Neural progenitor cell (in vitro differentiated cells): ENCODE data around the gene CD99. TPM values are rescaled to one million over a fixed set of nuclear protein-coding genes. Genes with fewer than 3 reads are reported as not detected.

Experiments used
- DNase-seq: peaks from one replicate; pipeline ENCODE4 v3.0.0-alpha.2; 2016; ENCODE audit warnings: low spot score
- H2AFZ ChIP-seq: fragments of 200-600 bp; sonication (generic); replicated peaks from 2 replicates; pipeline ENCODE4 v1.6.1; 2016; ENCODE audit warnings: antibody characterized with exemption
- H3F3A ChIP-seq: fragments of 200-600 bp; sonication (generic); 2 replicates; pipeline ENCODE4 v1.6.1; 2016; ENCODE audit warnings: antibody characterized with exemption, low read depth
- H3K27ac ChIP-seq: fragments of 200-600 bp; sonication (generic); 2 replicates; pipeline ENCODE4 v1.5.1; 2016; ENCODE audit warnings: mild to moderate bottlenecking
- H3K27me3 ChIP-seq: fragments of 200-600 bp; sonication (generic); 2 replicates; pipeline ENCODE4 v1.6.1; 2016; ENCODE audit warnings: mild to moderate bottlenecking, moderate library complexity
- H3K36me3 ChIP-seq: fragments of 200-600 bp; sonication (generic); 2 replicates; pipeline ENCODE4 v1.5.1; 2016
- H3K4me1 ChIP-seq: fragments of 200-600 bp; sonication (generic); 2 replicates; pipeline ENCODE4 v1.6.1; 2016; ENCODE audit warnings: mixed run types
- H3K4me2 ChIP-seq: fragments of 200-600 bp; sonication (generic); 2 replicates; pipeline ENCODE4 v1.6.1; 2016
- H3K4me3 ChIP-seq: fragments of 200-600 bp; sonication (generic); 2 replicates; pipeline ENCODE4 v1.5.1; 2016
- H3K79me2 ChIP-seq: fragments of 200-600 bp; sonication (generic); 2 replicates; pipeline ENCODE4 v1.6.1; 2016; ENCODE audit warnings: low read depth
- H3K9ac ChIP-seq: fragments of 200-600 bp; sonication (generic); 2 replicates; pipeline ENCODE4 v1.6.1; 2016
- H3K9me3 ChIP-seq: fragments of 200-600 bp; sonication (generic); 2 replicates; pipeline ENCODE4 v1.5.1; 2016; ENCODE audit warnings: low read depth
- H4K20me1 ChIP-seq: fragments of 200-600 bp; sonication (generic); 2 replicates; pipeline ENCODE4 v1.6.1; 2016; ENCODE audit warnings: low read depth
- H3K27ac Mint-ChIP-seq: 3 replicates; pipeline ENCODE4 v1.8.0; 2021; ENCODE audit warnings: mixed read lengths
- H3K27me3 Mint-ChIP-seq: 2 replicates; pipeline ENCODE4 v1.8.0; 2022; ENCODE audit warnings: low read depth, mild to moderate bottlenecking, inconsistent platforms, moderate library complexity, mixed read lengths; ENCODE audit not compliant: insufficient read depth
- H3K36me3 Mint-ChIP-seq: 3 replicates; pipeline ENCODE4 v1.8.0; 2021; ENCODE audit warnings: mixed read lengths
- H3K4me1 Mint-ChIP-seq: 3 replicates; pipeline ENCODE4 v1.8.0; 2021; ENCODE audit warnings: mixed read lengths
- H3K4me3 Mint-ChIP-seq: 3 replicates; pipeline ENCODE4 v1.8.0; 2021; ENCODE audit warnings: mild to moderate bottlenecking, moderate library complexity, mixed read lengths
- H3K9me3 Mint-ChIP-seq: 3 replicates; pipeline ENCODE4 v1.8.0; 2020; ENCODE audit warnings: mixed read lengths
- CTCF ChIP-seq: fragments of 200-600 bp; sonication (generic); IDR thresholded peaks from 2 replicates; pipeline ENCODE4 v1.5.1; 2017; ENCODE audit warnings: antibody characterized with exemption, mild to moderate bottlenecking
- EZH2 ChIP-seq: fragments of 200-600 bp; sonication (generic); IDR thresholded peaks from 2 replicates; pipeline ENCODE4 v1.6.1; 2017; ENCODE audit warnings: antibody characterized with exemption, mild to moderate bottlenecking, moderate library complexity
- EZH2phosphoT487 ChIP-seq: fragments of 200-600 bp; sonication (generic); IDR thresholded peaks from 2 replicates; pipeline ENCODE4 v1.6.1; 2017; ENCODE audit warnings: antibody characterized with exemption
- total RNA-seq: library from RNA; depleted of rRNA; stranded (reverse); fragments of >200 nt; gene quantifications from 2 replicates; pipeline ENCODE4 v1.2.3, GENCODE V29; 2015; ENCODE audit warnings: low replicate concordance

Gene CD99
- total RNA-seq, 1 donor from 2014 or later, result 81.8 TPM

GRCh38 chrX:2696698-2697215 is 5.7 kb downstream of the CD99 start:
- H3F3A ChIP-seq, result no peaks in the 10 kb centered on the region
- H3K4me1 ChIP-seq, result peaks cover 6% of the 10 kb centered on the region
- Mint-ChIP-seq H3K4me1 (peaks cover 44% of the 10 kb centered on the region), H3K36me3 (peaks cover 25% of the 10 kb centered on the region), H3K27ac (no peak overlapping the region), H3K4me3 (no peak overlapping the region), H3K9me3 (no peaks in the 10 kb centered on the region), H3K27me3 (peaks cover 6% of the 10 kb centered on the region)
- no peak overlapping the region for H3K27ac ChIP-seq
- H3K27me3 ChIP-seq, result peaks cover 23% of the 10 kb centered on the region
- no peak overlapping the region for H3K4me3 ChIP-seq
- DNase-seq, result no peak
- TF ChIP-seq EZH2phosphoT487, result no peak
- TF ChIP-seq CTCF, result no peak
- no peak for TF ChIP-seq EZH2
- H3K36me3 ChIP-seq, result no peaks in the 10 kb centered on the region
- H2AFZ ChIP-seq, result no peak overlapping the region
- peaks cover 41% of the 10 kb centered on the region for H3K79me2 ChIP-seq
- H4K20me1 ChIP-seq, result no peaks in the 10 kb centered on the region
- no peaks in the 10 kb centered on the region for H3K9me3 ChIP-seq
- no peak overlapping the region for H3K4me2 ChIP-seq
- H3K9ac ChIP-seq, result no peak overlapping the region

GRCh38 chrX:2697306-2697705 is 6.2 kb downstream of the CD99 start:
- H3K9me3 Mint-ChIP-seq, result no peaks in the 10 kb centered on the region
- Histone ChIP-seq H4K20me1 (no peaks in the 10 kb centered on the region), H3K27me3 (peaks cover 18% of the 10 kb centered on the region), H3K79me2 (peaks cover 40% of the 10 kb centered on the region), H3K4me2 (no peak overlapping the region), H3K27ac (no peak overlapping the region), H3K36me3 (no peaks in the 10 kb centered on the region), H2AFZ (no peak overlapping the region), H3K9me3 (no peaks in the 10 kb centered on the region), H3F3A (no peaks in the 10 kb centered on the region), H3K4me3 (no peak overlapping the region), H3K4me1 (peaks cover 6% of the 10 kb centered on the region), H3K9ac (no peak overlapping the region)
- no peak overlapping the region for H3K27ac Mint-ChIP-seq
- H3K4me1 Mint-ChIP-seq, result peaks cover 41% of the 10 kb centered on the region
- TF ChIP-seq EZH2phosphoT487, result no peak
- TF ChIP-seq EZH2, result no peak
- TF ChIP-seq CTCF, result no peak
- peaks cover 25% of the 10 kb centered on the region for H3K36me3 Mint-ChIP-seq
- DNase-seq, result no peak
- no peak overlapping the region for H3K4me3 Mint-ChIP-seq
- H3K27me3 Mint-ChIP-seq, result peaks cover 6% of the 10 kb centered on the region

GRCh38 chrX:2697741-2698299 is 6.7 kb downstream of the CD99 start:
- Histone ChIP-seq H3K79me2 (peaks cover 39% of the 10 kb centered on the region), H3K9ac (no peak overlapping the region), H3K4me1 (peaks cover 2% of the 10 kb centered on the region), H3K36me3 (no peaks in the 10 kb centered on the region), H3K4me3 (no peak overlapping the region), H3F3A (no peaks in the 10 kb centered on the region), H3K27ac (no peak overlapping the region), H3K9me3 (no peaks in the 10 kb centered on the region), H3K27me3 (peaks cover 13% of the 10 kb centered on the region), H2AFZ (no peak overlapping the region), H3K4me2 (no peak overlapping the region), H4K20me1 (no peaks in the 10 kb centered on the region)
- Mint-ChIP-seq H3K9me3 (no peaks in the 10 kb centered on the region), H3K36me3 (peaks cover 25% of the 10 kb centered on the region), H3K4me3 (no peak overlapping the region), H3K27ac (no peak overlapping the region), H3K27me3 (peaks cover 6% of the 10 kb centered on the region), H3K4me1 (peaks cover 38% of the 10 kb centered on the region)
- TF ChIP-seq EZH2phosphoT487 (no peak), CTCF (no peak), EZH2 (no peak)
- no peak for DNase-seq
